Measurements from ENCODE around the gene UPK3A.
"Not testable (repeated sequence)": the region's sequence is repeated elsewhere in the genome, so short reads cannot be mapped to it uniquely, and the experiment has no call there.

Gene UPK3A

GRCh38 chr22:45259754-45260394, 24.9 kb upstream of the UPK3A start:
- no peak for FAIRE-seq

- not testable (repeated sequence) for FAIRE-seq
Observed at GRCh38 chr22:45260395-45260759, 24.4 kb upstream of the UPK3A start.

- no peak for FAIRE-seq
Observed at GRCh38 chr22:45261407-45262088, 23.2 kb upstream of the UPK3A start.

GRCh38 chr22:45262195-45262930, 22.4 kb upstream of the UPK3A start:
- no peak for FAIRE-seq

GRCh38 chr22:45262931-45263462, 21.8 kb upstream of the UPK3A start:
- FAIRE-seq, result no peak

- FAIRE-seq, result no peak
Observed at GRCh38 chr22:45263463-45264269, 21.1 kb upstream of the UPK3A start.

GRCh38 chr22:45265535-45265934, 19.2 kb upstream of the UPK3A start:
- FAIRE-seq, result no peak

GRCh38 chr22:45268167-45268957, 16.4 kb upstream of the UPK3A start:
- no peak for FAIRE-seq

- no peak for FAIRE-seq
Observed at GRCh38 chr22:45268958-45269844, 15.5 kb upstream of the UPK3A start.

- no peak for FAIRE-seq
Observed at GRCh38 chr22:45270095-45271020, 14.4 kb upstream of the UPK3A start.

GRCh38 chr22:45271667-45272201, 13.0 kb upstream of the UPK3A start:
- no peak for FAIRE-seq

- no peak for FAIRE-seq
Observed at GRCh38 chr22:45272498-45272897, 12.3 kb upstream of the UPK3A start.

GRCh38 chr22:45273452-45274075, 11.2 kb upstream of the UPK3A start:
- no peak for FAIRE-seq

GRCh38 chr22:45276507-45277105, 8.1 kb upstream of the UPK3A start:
- no peak for FAIRE-seq

- not testable (repeated sequence) for FAIRE-seq
Observed at GRCh38 chr22:45277720-45278119, 7.0 kb upstream of the UPK3A start.

GRCh38 chr22:45278125-45278524, 6.6 kb upstream of the UPK3A start:
- FAIRE-seq, result no peak

GRCh38 chr22:45280587-45280980, 4.2 kb upstream of the UPK3A start:
- FAIRE-seq, result no peak

GRCh38 chr22:45281010-45281409, 3.7 kb upstream of the UPK3A start:
- no peak for FAIRE-seq

Data from colon (tissue), 2 donors.